NCI-H345 (cell line): ENCODE data around the gene NIPSNAP3A.
A peak's percentile ranks its signal among the peaks of the same experiment; 100 is the strongest.

Experiments
- DNase-seq: peaks from one replicate; lab custom pipeline; 2025; lab: John Stamatoyannopoulos, UW

Gene NIPSNAP3A

GRCh38 chr9:104808035-104808614, 60.6 kb downstream of the NIPSNAP3A start:
- DNase-seq, result peak; percentile 69
